Activated effector memory CD4-positive, alpha-beta T cell treated with Interleukin-2 at 50 U/mL for 16 hours (primary cell): Measurements from ENCODE around the gene SPEF2.

Experiments used
- DNase-seq: peaks from one replicate; pipeline ENCODE4 v3.0.0-alpha.2; 2020

Gene SPEF2

GRCh38 chr5:35735718-35736117 lies 118.1 kb downstream of the SPEF2 start:
- no peak for DNase-seq

- DNase-seq, result no peak
Observed at GRCh38 chr5:35736280-35736679, 118.6 kb downstream of the SPEF2 start.

GRCh38 chr5:35741126-35741716 lies 123.6 kb downstream of the SPEF2 start:
- DNase-seq, result no peak

- DNase-seq, result no peak
Observed at GRCh38 chr5:35741971-35742370, 124.3 kb downstream of the SPEF2 start.

- no peak for DNase-seq
Observed at GRCh38 chr5:35743644-35744043, 126.0 kb downstream of the SPEF2 start.

- no peak for DNase-seq
Observed at GRCh38 chr5:35745193-35745592, 127.5 kb downstream of the SPEF2 start.

DNA sequence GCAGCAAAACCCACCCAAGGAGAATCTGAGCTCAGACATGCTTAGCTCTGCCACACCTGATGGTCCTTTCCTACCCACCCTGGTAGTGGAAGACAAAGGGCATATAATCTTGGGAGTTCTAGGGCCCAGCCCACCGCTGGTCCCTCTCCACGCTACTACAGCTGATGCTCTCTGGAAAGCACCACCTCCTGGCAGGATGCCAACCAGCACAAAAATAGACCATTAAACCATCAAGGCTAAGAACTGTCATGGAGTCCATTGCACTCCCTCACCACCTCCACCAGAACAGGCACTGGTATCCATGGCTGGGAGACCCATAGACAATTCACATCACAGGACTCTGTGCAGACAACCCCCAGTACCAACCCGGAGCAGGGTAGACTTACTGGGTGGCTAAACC lies 128.0 kb downstream of the SPEF2 start:
- no peak for DNase-seq

- DNase-seq, result no peak
Observed at GRCh38 chr5:35752012-35752411, 134.3 kb downstream of the SPEF2 start.

DNA sequence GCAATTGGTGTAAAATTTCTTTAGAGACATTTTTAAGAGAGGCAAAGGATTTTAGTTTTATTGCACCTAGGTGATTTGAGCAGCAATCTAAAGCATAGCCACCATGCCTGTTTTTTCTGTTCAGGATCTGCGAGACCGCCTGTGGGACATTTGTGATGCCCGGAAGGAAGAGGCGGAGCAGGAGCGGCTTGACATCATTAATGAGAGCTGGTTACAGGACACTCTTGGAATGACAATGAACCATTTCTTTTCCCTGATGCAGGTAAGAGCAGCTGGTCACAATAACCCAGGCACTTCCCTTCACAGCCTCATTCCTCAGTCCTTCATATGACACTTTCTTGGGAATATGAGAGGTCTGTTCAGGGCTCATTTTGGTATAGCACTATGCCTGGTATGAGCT lies 135.8 kb downstream of the SPEF2 start:
- no peak for DNase-seq

GRCh38 chr5:35754481-35754880 lies 136.8 kb downstream of the SPEF2 start:
- DNase-seq, result no peak

GRCh38 chr5:35755966-35756365 lies 138.3 kb downstream of the SPEF2 start:
- DNase-seq, result no peak

DNA sequence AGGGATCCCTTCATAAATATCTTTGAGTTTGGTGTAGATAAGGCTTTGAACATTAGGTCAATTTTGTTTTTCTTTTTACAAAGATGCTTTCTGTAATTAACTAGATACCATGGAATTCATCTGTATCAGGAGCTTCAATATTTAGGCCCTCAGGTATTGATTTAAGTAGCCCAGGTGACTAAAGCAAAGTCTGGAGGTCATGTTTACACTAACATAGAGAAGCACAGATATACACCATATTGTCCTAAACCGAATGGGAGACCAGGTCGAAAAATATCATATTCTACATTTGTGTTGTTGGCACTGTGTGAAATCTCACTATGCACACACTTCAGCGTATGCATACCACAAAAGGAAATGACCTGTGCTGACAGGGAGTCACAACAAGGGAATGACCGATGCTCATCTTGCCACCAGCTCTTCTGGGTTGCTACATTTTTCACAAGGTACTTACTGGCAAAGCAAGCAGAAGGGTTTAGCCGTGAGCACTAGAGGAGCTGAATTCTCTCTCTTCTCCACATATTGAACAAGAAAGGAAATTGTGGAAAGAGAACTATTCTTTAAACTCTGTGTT lies 140.6 kb downstream of the SPEF2 start:
- DNase-seq, result no peak

GRCh38 chr5:35761541-35761940 lies 143.9 kb downstream of the SPEF2 start:
- no peak for DNase-seq

DNA sequence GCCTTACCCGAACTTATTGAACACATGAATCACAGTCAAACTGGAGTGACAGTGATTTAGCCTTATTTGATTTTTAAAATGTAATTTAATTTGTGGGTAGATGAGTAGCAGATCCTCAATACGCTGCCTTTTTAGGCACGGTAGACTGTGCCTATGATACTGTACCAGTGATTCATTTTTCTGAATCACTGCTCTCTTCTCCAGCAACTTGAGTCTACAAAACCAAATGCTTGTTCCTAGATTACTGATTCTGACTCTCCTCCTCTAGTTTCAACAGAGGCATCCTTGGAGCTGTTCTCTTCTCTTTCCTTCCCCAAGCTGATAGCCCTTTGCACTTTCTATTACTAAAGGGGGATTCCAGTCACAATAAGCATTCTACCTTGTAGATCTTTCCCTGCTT lies 144.7 kb downstream of the SPEF2 start:
- DNase-seq, result no peak

DNA sequence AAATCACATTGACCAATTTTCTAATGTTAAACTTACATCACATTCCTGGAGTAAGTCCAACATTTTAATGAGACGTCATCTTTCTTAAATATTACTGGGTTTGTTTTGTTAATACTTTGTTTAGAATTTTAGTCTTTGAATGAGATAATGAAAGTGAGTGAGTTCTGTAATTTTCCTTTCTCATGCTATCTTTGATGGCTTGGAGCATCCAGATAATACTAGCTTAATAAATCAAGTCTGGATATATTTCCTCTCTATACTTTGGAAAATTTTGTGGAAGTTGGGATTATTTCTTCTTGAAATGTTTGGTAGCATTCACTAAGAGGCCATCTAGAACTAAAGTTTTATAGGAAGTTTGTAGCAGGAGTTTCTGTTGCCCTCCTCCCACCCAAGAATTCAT lies 148.3 kb downstream of the SPEF2 start:
- no peak for DNase-seq

GRCh38 chr5:35771300-35771699 lies 153.6 kb downstream of the SPEF2 start:
- no peak for DNase-seq

DNA sequence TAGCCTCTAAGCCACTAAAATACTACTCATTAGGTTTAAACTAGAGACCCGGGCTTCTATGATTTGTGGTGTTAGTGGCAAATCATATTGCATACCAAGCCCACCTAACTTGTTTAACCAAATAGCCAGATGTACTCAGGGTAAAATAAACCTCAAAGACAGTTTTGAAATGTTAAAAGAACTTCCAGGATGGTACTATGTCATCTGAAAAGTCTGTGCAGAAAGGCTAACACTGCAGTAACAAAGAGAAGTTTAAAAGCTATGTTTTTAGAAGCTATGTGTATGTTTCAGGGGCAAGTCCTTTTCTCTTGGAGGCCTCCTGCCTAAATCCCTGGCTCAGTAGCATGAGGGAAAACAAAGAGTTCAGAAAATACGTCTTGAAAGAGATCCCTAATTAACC lies 154.2 kb downstream of the SPEF2 start:
- no peak for DNase-seq

- DNase-seq, result no peak
Observed at GRCh38 chr5:35773967-35774366, 156.3 kb downstream of the SPEF2 start.

DNA sequence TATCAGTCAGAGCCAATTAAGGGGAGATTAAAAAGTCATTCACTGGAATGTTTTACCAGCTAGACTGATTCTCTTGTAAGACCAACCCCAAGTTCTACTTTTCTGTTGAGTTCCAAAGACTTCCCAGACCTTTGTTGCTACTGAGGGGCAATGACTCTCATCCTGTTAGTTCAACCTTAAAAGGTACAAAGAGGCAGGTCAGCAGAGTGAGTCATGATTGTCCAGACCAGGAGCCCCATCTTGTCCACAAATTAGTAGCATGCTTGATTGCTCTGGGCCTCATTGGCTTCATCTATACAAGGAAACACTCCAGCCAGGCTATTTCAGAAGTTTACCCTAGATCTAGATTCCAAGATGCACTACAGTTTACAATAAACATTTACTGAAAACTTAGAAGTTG lies 159.1 kb downstream of the SPEF2 start:
- no peak for DNase-seq

DNA sequence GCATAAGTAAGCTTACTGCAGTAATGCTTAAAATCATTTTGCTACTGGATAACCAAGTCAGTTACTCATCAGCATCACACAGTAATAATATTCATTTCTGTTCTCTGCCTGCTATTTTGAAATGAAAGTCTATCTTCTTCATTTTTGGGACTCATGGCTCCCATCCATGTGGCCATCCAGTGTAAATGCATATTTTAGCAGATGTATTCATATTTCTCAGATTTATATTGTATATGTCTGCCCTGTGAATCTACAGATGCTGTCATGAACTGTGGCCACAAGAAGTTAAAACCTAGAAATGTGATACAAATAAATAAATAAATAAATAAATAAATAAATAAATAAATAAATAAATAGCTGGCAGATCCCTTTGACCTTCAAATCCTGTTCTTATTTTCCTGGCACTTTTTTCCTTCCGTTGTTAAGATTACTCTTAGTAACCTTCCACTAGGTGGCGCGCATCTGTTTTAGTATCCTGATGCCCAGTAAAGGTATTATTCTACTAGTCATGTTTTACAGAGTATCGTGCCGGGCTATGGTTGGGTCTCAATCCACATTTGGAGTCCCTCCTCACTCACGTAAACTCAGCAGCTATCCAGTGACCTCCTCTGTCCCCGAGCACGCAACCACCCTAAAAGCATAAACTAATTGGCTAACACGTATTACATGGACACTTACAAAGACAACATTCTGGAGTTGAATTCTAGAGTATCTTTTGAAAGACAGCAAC lies 159.9 kb downstream of the SPEF2 start:
- DNase-seq, result peak; percentile 47

DNA sequence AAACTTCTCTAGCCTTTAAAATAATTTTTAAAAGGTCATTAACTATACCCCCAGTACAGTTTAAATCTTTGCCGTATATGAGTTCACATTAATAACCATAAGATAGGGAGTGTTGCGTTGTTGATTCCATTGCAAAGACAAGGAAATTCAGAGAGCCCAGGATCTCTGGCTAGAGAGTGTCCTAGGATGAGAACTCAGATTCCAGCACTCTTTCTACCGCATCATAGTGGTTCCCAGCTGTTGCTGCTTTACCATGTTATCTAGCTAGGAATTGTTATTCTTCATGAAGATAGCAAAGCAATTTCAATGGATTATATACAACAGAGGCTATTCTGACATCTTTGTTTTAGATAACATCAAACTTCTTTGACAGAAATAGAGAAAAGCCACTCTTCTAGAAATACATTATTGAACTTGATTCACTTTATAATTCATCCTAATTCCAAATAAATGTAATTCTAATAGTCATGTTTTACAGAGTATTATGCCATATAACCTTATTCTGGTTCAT lies 160.7 kb downstream of the SPEF2 start:
- DNase-seq, result no peak

DNA sequence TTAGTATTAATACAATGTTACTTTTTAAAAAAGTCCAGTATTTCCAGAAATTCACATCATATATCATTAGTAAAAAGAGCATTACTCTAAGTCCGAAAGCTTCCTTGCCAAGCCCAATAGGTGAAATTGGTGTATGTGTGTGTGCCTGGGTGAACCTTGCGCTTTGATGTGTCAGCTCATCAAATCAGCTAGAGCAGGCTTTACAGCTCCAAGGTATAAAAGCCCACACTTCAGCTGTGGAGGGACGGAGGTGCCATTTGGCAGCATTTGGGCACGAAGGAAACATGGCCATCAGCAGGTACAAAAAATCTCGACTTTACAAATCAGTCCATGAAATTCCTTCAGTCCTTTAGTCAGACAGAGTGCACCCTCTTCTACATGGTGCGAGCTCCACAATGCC lies 162.6 kb downstream of the SPEF2 start:
- DNase-seq, result no peak

- no peak for DNase-seq
Observed at GRCh38 chr5:35781181-35781790, 163.6 kb downstream of the SPEF2 start.

- DNase-seq, result no peak
Observed at GRCh38 chr5:35783551-35783950, 165.9 kb downstream of the SPEF2 start.
